ENCODE data around the gene MRGPRF.

MRGPRF gene

GRCh38 chr11:69054397-69055211, 41.6 kb upstream of the MRGPRF start:
- TF ChIP-seq, protein P1, sequence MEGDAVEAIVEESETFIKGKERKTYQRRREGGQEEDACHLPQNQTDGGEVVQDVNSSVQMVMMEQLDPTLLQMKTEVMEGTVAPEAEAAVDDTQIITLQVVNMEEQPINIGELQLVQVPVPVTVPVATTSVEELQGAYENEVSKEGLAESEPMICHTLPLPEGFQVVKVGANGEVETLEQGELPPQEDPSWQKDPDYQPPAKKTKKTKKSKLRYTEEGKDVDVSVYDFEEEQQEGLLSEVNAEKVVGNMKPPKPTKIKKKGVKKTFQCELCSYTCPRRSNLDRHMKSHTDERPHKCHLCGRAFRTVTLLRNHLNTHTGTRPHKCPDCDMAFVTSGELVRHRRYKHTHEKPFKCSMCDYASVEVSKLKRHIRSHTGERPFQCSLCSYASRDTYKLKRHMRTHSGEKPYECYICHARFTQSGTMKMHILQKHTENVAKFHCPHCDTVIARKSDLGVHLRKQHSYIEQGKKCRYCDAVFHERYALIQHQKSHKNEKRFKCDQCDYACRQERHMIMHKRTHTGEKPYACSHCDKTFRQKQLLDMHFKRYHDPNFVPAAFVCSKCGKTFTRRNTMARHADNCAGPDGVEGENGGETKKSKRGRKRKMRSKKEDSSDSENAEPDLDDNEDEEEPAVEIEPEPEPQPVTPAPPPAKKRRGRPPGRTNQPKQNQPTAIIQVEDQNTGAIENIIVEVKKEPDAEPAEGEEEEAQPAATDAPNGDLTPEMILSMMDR (IDR thresholded peaks at IDR 0.05; ENCODE audit: low read depth, low read length) = no peak
- no peak overlapping the region for H3K4me3 ChIP-seq (ENCODE audit: low read depth, low read length)
- DNase-seq (ENCODE audit: low read depth, low spot score) = no peak
- in situ Hi-C loops (cut with HindIII; ENCODE audit: low sequenced_read_pairs) = no loop called here

GRCh38 chr11:69053546-69054396, 40.7 kb upstream of the MRGPRF start:
- TF ChIP-seq, protein P1 (IDR thresholded peaks at IDR 0.05; ENCODE audit: low read depth, low read length) = no peak
- in situ Hi-C loops (cut with HindIII; ENCODE audit: low sequenced_read_pairs) = no loop called here
- no peak overlapping the region for H3K4me3 ChIP-seq (ENCODE audit: low read depth, low read length)
- DNase-seq (ENCODE audit: low read depth, low spot score) = no peak

DNA sequence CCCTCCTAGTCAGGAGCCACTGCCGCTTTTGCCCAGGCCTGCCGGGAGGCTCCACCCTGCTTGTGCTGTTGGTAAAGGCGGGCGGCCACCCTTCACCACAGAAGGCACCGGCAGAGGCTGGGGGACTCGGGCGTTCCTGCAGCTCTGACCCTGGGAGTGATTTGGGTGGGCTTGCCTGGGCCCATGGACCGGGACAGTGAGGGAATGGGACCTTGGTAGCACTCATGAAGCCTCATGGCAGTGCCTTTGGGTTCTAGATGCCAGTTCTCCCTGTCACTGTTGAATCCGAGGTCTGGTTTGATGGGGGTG, 40.1 kb upstream of the MRGPRF start:
- DNase-seq (ENCODE audit: low read depth, low spot score) = no peak
- H3K4me3 ChIP-seq (ENCODE audit: low read depth, low read length) = no peak overlapping the region
- TF ChIP-seq, protein P1 (IDR thresholded peaks at IDR 0.05; ENCODE audit: low read depth, low read length) = no peak
- in situ Hi-C loops (cut with HindIII; ENCODE audit: low sequenced_read_pairs) = no loop called here

GRCh38 chr11:69052343-69053168, 39.5 kb upstream of the MRGPRF start:
- TF ChIP-seq, protein P1 (IDR thresholded peaks at IDR 0.05; ENCODE audit: low read depth, low read length) = no peak
- DNase-seq (ENCODE audit: low read depth, low spot score) = no peak
- in situ Hi-C loops (cut with HindIII; ENCODE audit: low sequenced_read_pairs) = no loop called here
- H3K4me3 ChIP-seq (ENCODE audit: low read depth, low read length) = no peak overlapping the region

- TF ChIP-seq, protein P1 (IDR thresholded peaks at IDR 0.05; ENCODE audit: low read depth, low read length) = no peak
- no peak overlapping the region for H3K4me3 ChIP-seq (ENCODE audit: low read depth, low read length)
- in situ Hi-C loops (cut with HindIII; ENCODE audit: low sequenced_read_pairs) = no loop called here
- no peak for DNase-seq (ENCODE audit: low read depth, low spot score)
Observed at GRCh38 chr11:69051381-69052342, 38.6 kb upstream of the MRGPRF start.

All from astrocyte of the spinal cord (primary cell).